Measurements from ENCODE around the gene ASCC3. TPM values are rescaled to one million over a fixed set of nuclear protein-coding genes. Genes with fewer than 3 reads are reported as not detected.

The ASCC3 gene
- total and polyA plus RNA-seq, 2 experiments from 2014 or later: 92.9 to 129 TPM

DNA sequence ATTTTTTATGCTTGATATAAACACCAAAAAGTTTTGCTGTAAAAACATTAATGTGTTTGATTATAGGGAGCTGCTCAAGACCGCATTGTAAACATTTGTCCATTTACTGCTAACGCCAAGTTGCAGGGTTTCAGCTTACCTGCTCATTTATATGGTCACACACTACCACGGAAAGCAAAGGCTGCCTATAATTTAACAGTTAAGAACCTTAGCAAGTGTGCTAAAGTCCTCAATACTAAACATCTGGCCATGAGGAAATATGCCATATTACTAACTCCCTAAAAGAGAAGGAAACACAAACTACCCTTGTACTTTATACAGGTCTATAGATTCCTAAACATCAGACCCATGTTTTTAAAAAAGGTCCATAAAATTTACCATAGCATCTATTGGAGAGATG lies 129.5 kb downstream of the ASCC3 start:
- ATAC-seq (no peak), DNase-seq (ENCODE audit: low spot score) (no peak)
- Histone ChIP-seq H3K4me1 (ENCODE audit: insufficient read depth) (no peaks in the 10 kb centered on the region), H3K4me3 (no peak overlapping the region), H3K36me3 (ENCODE audit: insufficient read depth) (no peaks in the 10 kb centered on the region), H3F3A (replicated peaks; ENCODE audit: low read depth) (no peaks in the 10 kb centered on the region), H3K27me3 (ENCODE audit: insufficient read depth) (no peaks in the 10 kb centered on the region), H3K4me2 (no peak overlapping the region), H3K27ac (ENCODE audit: low read depth) (no peak overlapping the region), H3K79me2 (replicated peaks; ENCODE audit: insufficient read depth) (no peaks in the 10 kb centered on the region), H2AFZ (no peak overlapping the region), H3K9me2 (ENCODE audit: insufficient read depth) (no peaks in the 10 kb centered on the region), H4K20me1 (replicated peaks; ENCODE audit: insufficient read depth) (no peaks in the 10 kb centered on the region)
- Mint-ChIP-seq H3K9me3 (no peaks in the 10 kb centered on the region), H3K4me3 (no peak overlapping the region), H3K27me3 (ENCODE audit: insufficient read depth, low read depth, poor library complexity) (no peaks in the 10 kb centered on the region), H3K27ac (no peak overlapping the region), H3K4me1 (no peaks in the 10 kb centered on the region), H3K36me3 (ENCODE audit: low read depth) (peaks cover 10% of the 10 kb centered on the region; the same call in 2 of the 3 replicates)
- TF ChIP-seq STAT1 (IDR thresholded peaks at IDR 0.05; ENCODE audit: unreplicated experiment): no peak
- no peak for TF ChIP-seq POLR2AphosphoS5 (IDR thresholded peaks at IDR 0.05; ENCODE audit: low read depth)
- TF ChIP-seq EZH2phosphoT487 (IDR thresholded peaks at IDR 0.05; ENCODE audit: unreplicated experiment): no peak
- TF ChIP-seq ZNF114 (CRISPR knock-in tag; IDR thresholded peaks at IDR 0.05): no peak
- TF ChIP-seq ZNF331 (CRISPR knock-in tag; IDR thresholded peaks at IDR 0.05; ENCODE audit: low read depth): no peak
- TF ChIP-seq EZH2 (IDR thresholded peaks at IDR 0.05; ENCODE audit: low read depth, unreplicated experiment): no peak
- TF ChIP-seq CREB1 (CRISPR knock-in tag; IDR thresholded peaks at IDR 0.05; ENCODE audit: low read depth): no peak

DNA sequence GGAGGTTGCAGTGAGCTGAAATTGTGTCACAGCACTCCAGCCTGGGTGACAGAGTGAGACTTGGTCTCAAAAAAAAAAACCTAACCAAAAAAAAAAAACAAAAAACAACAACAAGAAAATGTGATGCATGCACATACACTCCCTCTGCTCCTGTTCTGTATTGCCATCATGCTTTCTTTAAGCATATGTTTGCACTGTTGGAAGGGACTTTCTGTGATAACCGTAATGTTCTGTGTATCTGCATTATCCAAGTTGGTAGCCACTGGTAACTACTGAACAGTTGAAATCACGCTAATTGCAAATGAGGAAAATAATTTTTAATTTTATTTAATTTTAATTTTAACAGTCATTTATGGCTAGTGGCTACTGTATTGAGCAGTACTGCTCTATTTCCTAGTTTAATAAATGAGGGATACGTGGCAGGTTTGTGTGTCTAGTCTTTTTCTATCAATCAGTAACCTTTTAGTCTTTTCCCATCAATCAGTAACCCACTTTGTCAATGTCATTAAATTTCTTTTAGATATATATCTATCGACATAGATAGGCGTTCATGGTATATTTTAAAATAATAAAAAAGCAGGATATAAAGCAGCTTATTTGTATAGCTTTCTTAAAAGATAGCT lies 135.6 kb downstream of the ASCC3 start:
- Histone ChIP-seq H2AFZ (no peak overlapping the region), H3K9me2 (ENCODE audit: insufficient read depth) (peaks cover 13% of the 10 kb centered on the region; the same call in 1 of the 2 replicates), H3K27ac (ENCODE audit: low read depth) (no peak overlapping the region), H3K4me1 (ENCODE audit: insufficient read depth) (no peaks in the 10 kb centered on the region), H3K79me2 (replicated peaks; ENCODE audit: insufficient read depth) (no peaks in the 10 kb centered on the region), H3K4me3 (no peak overlapping the region), H4K20me1 (replicated peaks; ENCODE audit: insufficient read depth) (no peaks in the 10 kb centered on the region), H3F3A (replicated peaks; ENCODE audit: low read depth) (no peaks in the 10 kb centered on the region), H3K4me2 (no peak overlapping the region), H3K27me3 (ENCODE audit: insufficient read depth) (no peaks in the 10 kb centered on the region), H3K36me3 (ENCODE audit: insufficient read depth) (no peaks in the 10 kb centered on the region)
- Mint-ChIP-seq H3K9me3 (peaks cover 6% of the 10 kb centered on the region; the same call in 2 of the 3 replicates), H3K36me3 (ENCODE audit: low read depth) (peaks cover 23% of the 10 kb centered on the region), H3K4me3 (no peak overlapping the region), H3K27ac (no peak overlapping the region), H3K27me3 (ENCODE audit: insufficient read depth, low read depth, poor library complexity) (no peaks in the 10 kb centered on the region), H3K4me1 (no peaks in the 10 kb centered on the region)
- ATAC-seq (no peak), DNase-seq (ENCODE audit: low spot score) (no peak)
- TF ChIP-seq, protein P1, sequence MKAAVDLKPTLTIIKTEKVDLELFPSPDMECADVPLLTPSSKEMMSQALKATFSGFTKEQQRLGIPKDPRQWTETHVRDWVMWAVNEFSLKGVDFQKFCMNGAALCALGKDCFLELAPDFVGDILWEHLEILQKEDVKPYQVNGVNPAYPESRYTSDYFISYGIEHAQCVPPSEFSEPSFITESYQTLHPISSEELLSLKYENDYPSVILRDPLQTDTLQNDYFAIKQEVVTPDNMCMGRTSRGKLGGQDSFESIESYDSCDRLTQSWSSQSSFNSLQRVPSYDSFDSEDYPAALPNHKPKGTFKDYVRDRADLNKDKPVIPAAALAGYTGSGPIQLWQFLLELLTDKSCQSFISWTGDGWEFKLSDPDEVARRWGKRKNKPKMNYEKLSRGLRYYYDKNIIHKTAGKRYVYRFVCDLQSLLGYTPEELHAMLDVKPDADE (IDR thresholded peaks at IDR 0.05): no peak
- TF ChIP-seq, protein P2, sequence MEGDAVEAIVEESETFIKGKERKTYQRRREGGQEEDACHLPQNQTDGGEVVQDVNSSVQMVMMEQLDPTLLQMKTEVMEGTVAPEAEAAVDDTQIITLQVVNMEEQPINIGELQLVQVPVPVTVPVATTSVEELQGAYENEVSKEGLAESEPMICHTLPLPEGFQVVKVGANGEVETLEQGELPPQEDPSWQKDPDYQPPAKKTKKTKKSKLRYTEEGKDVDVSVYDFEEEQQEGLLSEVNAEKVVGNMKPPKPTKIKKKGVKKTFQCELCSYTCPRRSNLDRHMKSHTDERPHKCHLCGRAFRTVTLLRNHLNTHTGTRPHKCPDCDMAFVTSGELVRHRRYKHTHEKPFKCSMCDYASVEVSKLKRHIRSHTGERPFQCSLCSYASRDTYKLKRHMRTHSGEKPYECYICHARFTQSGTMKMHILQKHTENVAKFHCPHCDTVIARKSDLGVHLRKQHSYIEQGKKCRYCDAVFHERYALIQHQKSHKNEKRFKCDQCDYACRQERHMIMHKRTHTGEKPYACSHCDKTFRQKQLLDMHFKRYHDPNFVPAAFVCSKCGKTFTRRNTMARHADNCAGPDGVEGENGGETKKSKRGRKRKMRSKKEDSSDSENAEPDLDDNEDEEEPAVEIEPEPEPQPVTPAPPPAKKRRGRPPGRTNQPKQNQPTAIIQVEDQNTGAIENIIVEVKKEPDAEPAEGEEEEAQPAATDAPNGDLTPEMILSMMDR (conservative IDR thresholded peaks at IDR 0.05; ENCODE audit: low read depth in 2 of 2): no peak
- no peak for TF ChIP-seq STAT1 (IDR thresholded peaks at IDR 0.05; ENCODE audit: unreplicated experiment)
- TF ChIP-seq EZH2phosphoT487 (IDR thresholded peaks at IDR 0.05; ENCODE audit: unreplicated experiment): no peak
- TF ChIP-seq NANOG (IDR thresholded peaks at IDR 0.05; ENCODE audit: borderline replicate concordance): no peak
- TF ChIP-seq EZH2 (IDR thresholded peaks at IDR 0.05; ENCODE audit: low read depth, unreplicated experiment): no peak
- TF ChIP-seq JUNB (IDR thresholded peaks at IDR 0.05; ENCODE audit: unreplicated experiment): no peak
- no peak for TF ChIP-seq ZNF331 (CRISPR knock-in tag; IDR thresholded peaks at IDR 0.05; ENCODE audit: low read depth)
- TF ChIP-seq POLR2AphosphoS5 (IDR thresholded peaks at IDR 0.05; ENCODE audit: low read depth): no peak
- TF ChIP-seq ZNF114 (CRISPR knock-in tag; IDR thresholded peaks at IDR 0.05): no peak
- TF ChIP-seq CREB1 (CRISPR knock-in tag; IDR thresholded peaks at IDR 0.05; ENCODE audit: low read depth): no peak
- TF ChIP-seq, protein P3, sequence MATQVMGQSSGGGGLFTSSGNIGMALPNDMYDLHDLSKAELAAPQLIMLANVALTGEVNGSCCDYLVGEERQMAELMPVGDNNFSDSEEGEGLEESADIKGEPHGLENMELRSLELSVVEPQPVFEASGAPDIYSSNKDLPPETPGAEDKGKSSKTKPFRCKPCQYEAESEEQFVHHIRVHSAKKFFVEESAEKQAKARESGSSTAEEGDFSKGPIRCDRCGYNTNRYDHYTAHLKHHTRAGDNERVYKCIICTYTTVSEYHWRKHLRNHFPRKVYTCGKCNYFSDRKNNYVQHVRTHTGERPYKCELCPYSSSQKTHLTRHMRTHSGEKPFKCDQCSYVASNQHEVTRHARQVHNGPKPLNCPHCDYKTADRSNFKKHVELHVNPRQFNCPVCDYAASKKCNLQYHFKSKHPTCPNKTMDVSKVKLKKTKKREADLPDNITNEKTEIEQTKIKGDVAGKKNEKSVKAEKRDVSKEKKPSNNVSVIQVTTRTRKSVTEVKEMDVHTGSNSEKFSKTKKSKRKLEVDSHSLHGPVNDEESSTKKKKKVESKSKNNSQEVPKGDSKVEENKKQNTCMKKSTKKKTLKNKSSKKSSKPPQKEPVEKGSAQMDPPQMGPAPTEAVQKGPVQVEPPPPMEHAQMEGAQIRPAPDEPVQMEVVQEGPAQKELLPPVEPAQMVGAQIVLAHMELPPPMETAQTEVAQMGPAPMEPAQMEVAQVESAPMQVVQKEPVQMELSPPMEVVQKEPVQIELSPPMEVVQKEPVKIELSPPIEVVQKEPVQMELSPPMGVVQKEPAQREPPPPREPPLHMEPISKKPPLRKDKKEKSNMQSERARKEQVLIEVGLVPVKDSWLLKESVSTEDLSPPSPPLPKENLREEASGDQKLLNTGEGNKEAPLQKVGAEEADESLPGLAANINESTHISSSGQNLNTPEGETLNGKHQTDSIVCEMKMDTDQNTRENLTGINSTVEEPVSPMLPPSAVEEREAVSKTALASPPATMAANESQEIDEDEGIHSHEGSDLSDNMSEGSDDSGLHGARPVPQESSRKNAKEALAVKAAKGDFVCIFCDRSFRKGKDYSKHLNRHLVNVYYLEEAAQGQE (IDR thresholded peaks at IDR 0.05; ENCODE audit: unreplicated experiment): no peak

Measured in GM23338 (cell line).